ENCODE results near the gene DRC1. TPM values are rescaled to one million over a fixed set of nuclear protein-coding genes. Genes with fewer than 3 reads are reported as not detected.

The DRC1 gene
- total and polyA plus RNA-seq, 2 of the 4 experiments (the other 2 are of a cell fraction): 0.18 TPM; not detected in 1

DNA sequence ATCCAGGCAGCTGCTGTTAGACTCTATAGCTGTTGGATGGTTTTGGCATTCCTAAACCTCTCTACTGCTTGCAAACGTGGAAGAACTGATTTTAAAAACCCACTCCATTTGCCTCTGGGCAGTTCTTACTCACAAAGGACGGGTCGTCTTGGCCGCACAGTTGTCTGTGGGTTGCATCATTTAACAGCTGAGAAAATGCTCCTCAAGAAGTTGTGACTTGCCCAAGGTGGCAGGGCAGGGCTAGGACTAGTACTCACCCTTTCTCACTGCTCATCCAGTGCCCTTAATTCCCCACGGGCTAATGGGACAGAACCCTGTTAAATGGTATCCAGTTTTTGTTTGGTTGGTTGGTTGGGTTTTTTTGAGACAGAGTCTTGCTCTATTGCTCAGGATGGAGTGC is 997 bp upstream of the DRC1 start:
- Histone ChIP-seq H3K18ac (ENCODE audit: low read depth, low read length) (no peak overlapping the region), H3K79me1 (ENCODE audit: low read depth in 1 of 2, low read length in 2 of 2) (no peaks in the 10 kb centered on the region), H4K8ac (ENCODE audit: low read depth in 2 of 2, low read length in 2 of 2) (no peak overlapping the region), H3K56ac (ENCODE audit: extremely low read depth, insufficient read depth, low read length) (no peak overlapping the region), H2BK5ac (ENCODE audit: low read depth, low read length, poor library complexity, severe bottlenecking) (no peak overlapping the region), H3K4ac (ENCODE audit: low read depth, low read length) (no peak overlapping the region), H3K23ac (ENCODE audit: low read depth, low read length) (no peak overlapping the region), H2AK9ac (replicated peaks; ENCODE audit: low read depth, low read length, poor library complexity) (no peak overlapping the region), H2AK5ac (ENCODE audit: low read depth, low read length) (no peak overlapping the region), H3K27me3 (ENCODE audit: control insufficient read depth, insufficient read depth, low read length) (no peaks in the 10 kb centered on the region; the same call in 1 of the 2 replicates), H2BK20ac (ENCODE audit: low read depth, low read length) (no peak overlapping the region), H3K9ac (ENCODE audit: low read depth, low read length) (no peak overlapping the region), H3K9me1 (ENCODE audit: insufficient read depth, low read length) (0 out of 2 replicates have a peak, but pooled peaks cover 3% of the 10 kb centered on the region), H4K5ac (ENCODE audit: low read depth, low read length) (no peak overlapping the region), H3K27ac (ENCODE audit: insufficient read depth, low read length) (no peak overlapping the region), H3K4me3 (ENCODE audit: insufficient read depth, low read depth, low read length) (no peak overlapping the region), H4K91ac (ENCODE audit: insufficient read depth, low read depth, low read length) (no peak overlapping the region), H2BK15ac (ENCODE audit: low read depth, low read length) (no peak overlapping the region), H2BK120ac (ENCODE audit: low read depth, low read length) (no peak overlapping the region), H3K14ac (replicated peaks; ENCODE audit: low read depth, low read length) (no peak overlapping the region), H3K4me2 (ENCODE audit: low read depth, low read length) (no peak overlapping the region), H3K9me3 (ENCODE audit: control insufficient read depth, insufficient read depth, low read length) (no peaks in the 10 kb centered on the region), H2AFZ (replicated peaks; ENCODE audit: low read length, poor library complexity) (no peak overlapping the region), H4K20me1 (ENCODE audit: insufficient read depth, low read length) (no peaks in the 10 kb centered on the region; the same call in 1 of the 2 replicates), H3K4me1 (ENCODE audit: control insufficient read depth, insufficient read depth, low read length) (no peaks in the 10 kb centered on the region), H3K36me3 (ENCODE audit: control insufficient read depth, insufficient read depth, low read length) (peaks cover 3% of the 10 kb centered on the region; the same call in 1 of the 2 replicates)
- intact Hi-C loops (cut with micrococcal nuclease) (no loop called here), dilution Hi-C loops (cut with HindIII; ENCODE audit: low sequenced_read_pairs, unreplicated experiment) (no loop called here), in situ Hi-C loops (cut with MboI; ENCODE audit: low sequenced_read_pairs) (no loop called here)
- POLR2A ChIA-PET (ENCODE audit: unreplicated experiment): no interaction called here
- no CpG with 5 or more reads among the region's 5 CpGs for WGBS, 2 experiments (ENCODE audit: extremely low coverage in 2 of 2, insufficient read length in 1 of 2)
- TF ChIP-seq CHD1 (IDR thresholded peaks at IDR 0.05; ENCODE audit: low read depth, low read length): no peak
- no peak for TF ChIP-seq RCOR1 (IDR thresholded peaks at IDR 0.05; ENCODE audit: insufficient replicate concordance, low read length)
- TF ChIP-seq FOS (IDR thresholded peaks at IDR 0.05; ENCODE audit: low read depth, low read length): no peak
- TF ChIP-seq CEBPB (IDR thresholded peaks at IDR 0.05; ENCODE audit: low read depth, low read length): no peak
- no peak for TF ChIP-seq MAZ (IDR thresholded peaks at IDR 0.05; ENCODE audit: borderline replicate concordance, low read depth, low read length)
- no peak for TF ChIP-seq RAD21 (IDR thresholded peaks at IDR 0.05; ENCODE audit: low read length)
- no peak for TF ChIP-seq SMC3 (IDR thresholded peaks at IDR 0.05; ENCODE audit: low read depth, low read length)
- TF ChIP-seq NFE2L2 (IDR thresholded peaks at IDR 0.05; ENCODE audit: low read depth, low read length): no peak
- TF ChIP-seq, protein P1, sequence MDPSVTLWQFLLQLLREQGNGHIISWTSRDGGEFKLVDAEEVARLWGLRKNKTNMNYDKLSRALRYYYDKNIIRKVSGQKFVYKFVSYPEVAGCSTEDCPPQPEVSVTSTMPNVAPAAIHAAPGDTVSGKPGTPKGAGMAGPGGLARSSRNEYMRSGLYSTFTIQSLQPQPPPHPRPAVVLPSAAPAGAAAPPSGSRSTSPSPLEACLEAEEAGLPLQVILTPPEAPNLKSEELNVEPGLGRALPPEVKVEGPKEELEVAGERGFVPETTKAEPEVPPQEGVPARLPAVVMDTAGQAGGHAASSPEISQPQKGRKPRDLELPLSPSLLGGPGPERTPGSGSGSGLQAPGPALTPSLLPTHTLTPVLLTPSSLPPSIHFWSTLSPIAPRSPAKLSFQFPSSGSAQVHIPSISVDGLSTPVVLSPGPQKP (IDR thresholded peaks at IDR 0.05; ENCODE audit: borderline replicate concordance, low read depth, low read length): no peak
- TF ChIP-seq POLR2A (IDR thresholded peaks at IDR 0.05; ENCODE audit: low read depth, low read length): no peak
- TF ChIP-seq RFX5 (IDR thresholded peaks at IDR 0.05; ENCODE audit: low read depth, low read length): no peak
- DNase-seq (no peak), ATAC-seq (ENCODE audit: low read depth) (no peak)
- CTCF ChIA-PET: interaction anchor here (0.8 kb wide), 1 partner anchor 9 kb away, joined by 4 read pairs; no protein-coding TSS in a partner anchor
- BruUV-seq (replicated peaks): no TSS peak
